ENCODE data around the gene DRD2.

Gene DRD2

DNA sequence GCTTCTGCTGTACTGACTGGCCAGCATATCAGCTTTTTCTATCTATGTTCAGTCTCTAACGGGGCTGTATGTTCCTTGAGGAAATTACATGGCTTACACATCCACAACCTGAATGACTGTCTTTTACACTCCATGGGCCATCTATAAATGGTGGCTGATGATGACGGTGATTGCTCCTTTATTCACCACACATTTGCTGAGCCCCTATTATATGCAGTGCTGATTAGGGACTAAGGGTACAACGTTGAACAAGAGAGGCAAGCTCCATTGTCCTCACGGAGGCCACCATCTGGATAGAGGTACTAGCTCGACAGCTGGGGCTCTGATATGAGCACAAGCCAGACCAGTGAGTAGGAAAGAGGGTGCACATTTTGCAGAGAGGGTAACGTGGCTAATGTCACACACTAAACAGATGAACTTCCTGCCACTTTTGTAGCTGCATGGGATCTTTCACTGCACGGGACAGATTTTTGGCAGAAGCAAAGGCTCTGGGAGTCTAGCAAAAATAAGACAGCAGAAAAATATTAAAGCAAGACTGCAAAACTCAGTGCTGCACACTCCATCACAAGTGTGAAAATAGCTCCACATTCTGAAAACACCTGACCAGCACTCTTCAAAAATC lies 30.6 kb downstream of the DRD2 start:
- no peak for DNase-seq (ENCODE audit: low spot score)

DNA sequence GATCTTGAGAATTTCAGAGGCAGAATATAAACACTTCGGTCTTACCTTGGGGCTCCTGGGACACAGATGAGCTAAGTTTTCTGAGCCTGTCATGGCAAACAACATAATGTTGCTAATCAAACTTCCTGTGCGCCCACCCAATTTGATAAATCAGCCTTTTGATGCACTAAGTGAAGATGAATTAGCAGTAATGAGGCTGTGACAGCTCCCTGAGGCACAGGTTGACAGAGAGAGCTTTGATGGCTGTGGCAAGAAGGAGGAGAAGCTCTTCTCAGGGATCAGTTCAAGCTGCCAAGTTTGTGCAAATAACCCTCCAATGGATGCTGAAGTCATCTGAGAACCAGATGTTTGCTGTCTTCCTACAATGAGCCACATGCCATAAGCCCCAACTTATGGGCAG lies 34.4 kb downstream of the DRD2 start:
- no peak for DNase-seq (ENCODE audit: low spot score)

DNA sequence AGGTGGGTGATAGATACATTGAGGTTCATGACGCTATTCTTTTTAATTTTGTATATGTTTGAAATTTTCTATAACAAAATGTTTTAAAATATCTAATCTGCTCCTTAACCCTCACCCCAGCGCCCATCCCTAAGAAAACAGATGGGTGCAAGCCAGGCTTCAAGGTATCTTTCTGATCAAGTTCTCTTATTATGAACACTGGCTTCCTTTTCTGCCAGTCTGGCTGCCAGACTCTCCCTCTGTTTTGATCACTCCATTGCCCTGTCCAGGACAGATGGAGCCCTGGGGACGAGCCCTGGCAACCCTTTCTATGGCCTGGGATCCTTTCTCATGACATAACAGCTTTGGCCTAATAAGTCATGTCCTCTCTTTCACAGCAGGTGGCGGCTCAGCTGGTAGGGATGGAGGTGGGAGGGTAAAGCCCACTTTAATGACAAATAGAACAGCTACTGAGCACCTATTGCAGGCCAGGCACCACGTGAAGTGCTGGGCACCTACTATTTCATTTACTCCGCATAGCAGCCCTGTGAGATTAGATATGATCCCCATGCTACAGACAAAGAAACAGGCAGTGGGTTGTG lies 38.4 kb downstream of the DRD2 start:
- no peak for DNase-seq (ENCODE audit: low spot score)

DNA sequence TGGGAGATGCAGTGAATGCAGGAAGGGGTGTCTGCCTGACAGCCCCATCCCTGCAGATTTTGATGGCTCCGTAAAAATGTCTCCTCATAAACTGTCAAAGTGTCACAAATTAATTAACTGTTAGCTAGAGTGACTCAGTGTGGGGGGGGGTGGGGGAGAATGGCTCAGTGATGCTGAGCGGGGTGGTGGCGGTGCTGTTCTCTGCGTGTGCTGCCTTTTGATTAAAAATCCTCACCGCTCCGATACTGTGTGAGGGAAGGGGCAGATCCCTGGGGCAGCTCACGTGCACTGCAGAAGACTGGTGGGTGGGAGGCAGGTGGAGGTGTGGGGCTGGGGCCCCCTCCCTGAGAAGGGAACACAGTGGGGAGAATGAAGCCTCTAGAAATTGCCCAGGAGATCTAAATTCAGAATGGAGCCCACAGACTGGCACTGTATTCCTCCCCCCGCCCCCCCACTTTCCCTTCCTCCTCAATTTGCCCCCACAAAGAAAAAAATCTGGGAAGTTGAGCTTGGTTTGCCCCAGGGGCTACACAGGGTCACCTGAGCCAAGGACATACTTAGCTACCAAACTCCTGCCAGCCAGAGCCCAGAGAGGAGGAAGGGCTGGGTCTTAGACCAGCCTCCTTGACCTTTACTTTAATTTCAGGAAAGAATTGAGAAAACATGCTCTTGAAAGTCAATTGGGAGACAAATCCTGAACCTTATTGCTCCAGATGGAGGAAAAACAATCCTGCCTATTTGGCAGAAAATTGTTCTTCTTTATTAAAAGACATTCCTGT lies 39.8 kb downstream of the DRD2 start:
- DNase-seq (ENCODE audit: low spot score): no peak

DNA sequence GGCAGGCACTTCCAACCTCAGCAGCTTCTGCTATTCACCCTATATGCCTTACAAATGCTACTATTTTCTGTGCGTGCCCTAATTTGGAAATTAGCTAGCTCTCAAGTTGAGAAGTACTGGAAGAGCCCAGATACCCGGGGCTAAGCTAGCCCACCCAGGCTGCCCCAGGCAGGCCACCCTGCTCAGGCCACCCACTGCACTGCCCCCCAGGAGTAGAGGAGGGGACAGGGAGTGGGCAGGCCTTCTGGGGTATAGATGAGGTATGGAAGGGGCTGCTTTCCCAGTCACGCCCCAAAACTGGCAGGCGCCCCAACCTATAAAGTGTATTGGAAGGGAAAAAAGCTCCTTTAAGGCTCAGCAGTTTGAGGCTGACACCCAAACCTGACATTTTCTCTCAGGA lies 43.5 kb downstream of the DRD2 start:
- DNase-seq (ENCODE audit: low spot score): no peak

DNA sequence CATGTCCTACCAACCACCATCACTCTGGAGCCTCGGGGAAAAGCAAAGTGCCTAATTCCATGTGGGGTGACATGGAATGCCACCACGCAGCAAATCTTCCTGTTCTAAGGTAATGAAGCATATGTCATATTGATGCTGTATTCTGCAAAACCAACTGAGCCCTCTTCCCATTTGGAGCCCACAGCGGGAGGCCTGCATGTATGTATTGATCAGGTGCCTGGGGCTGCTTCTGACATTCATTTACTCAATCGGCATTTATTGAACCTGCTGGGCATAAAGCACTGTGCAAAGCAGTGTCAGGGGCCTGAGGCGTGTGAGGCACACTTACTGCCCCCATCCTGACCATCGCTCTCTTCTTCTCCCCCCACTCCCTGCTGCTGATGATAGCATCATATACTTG lies 48.5 kb downstream of the DRD2 start:
- DNase-seq (ENCODE audit: low spot score): no peak

DNA sequence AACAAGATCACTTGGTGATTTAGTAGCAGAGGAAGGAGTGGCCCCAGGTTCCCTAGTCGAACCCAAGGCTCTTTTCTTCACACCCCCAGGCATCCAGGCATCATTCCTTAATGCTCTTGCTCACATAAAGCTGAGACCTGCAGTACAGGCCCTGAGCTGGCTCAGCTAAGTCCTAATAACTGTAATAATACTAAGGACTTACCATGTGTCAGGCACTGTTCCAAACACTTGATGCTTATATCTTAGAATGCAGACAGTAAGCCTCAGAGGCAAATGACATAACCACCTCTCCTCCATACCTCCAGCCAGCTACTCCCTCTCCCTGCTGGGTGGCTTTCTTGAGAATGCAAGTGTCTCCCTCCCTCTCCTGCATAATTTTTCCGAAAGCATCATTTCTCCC lies 54.4 kb downstream of the DRD2 start:
- no peak for DNase-seq (ENCODE audit: low spot score)

DNA sequence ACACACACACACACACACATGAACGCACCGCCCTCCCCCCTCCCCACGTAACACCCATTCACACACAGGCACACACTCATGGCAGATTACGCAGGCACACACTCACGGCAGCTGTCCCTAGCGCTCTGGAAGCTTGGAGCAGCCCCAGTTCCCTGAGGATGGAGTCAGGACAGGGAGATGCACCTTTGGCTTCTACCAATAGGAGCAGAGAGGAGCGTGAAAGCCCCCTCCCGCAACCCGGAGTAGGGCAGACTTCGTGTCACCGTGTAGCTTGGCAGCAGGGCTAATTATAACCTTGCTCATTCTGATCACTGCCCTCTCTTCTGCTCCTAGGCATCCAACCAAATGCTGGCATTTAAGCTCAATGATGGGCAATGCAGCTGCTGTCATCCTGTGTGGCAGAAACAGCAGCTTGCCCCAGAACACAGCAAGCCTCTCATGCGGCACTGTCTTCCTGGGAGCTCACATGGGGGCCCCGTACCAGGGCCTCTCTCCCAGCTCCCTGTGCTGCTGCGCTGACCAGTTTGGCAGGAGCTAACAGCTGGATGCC lies 55.7 kb downstream of the DRD2 start:
- DNase-seq (ENCODE audit: low spot score): no peak

DNA sequence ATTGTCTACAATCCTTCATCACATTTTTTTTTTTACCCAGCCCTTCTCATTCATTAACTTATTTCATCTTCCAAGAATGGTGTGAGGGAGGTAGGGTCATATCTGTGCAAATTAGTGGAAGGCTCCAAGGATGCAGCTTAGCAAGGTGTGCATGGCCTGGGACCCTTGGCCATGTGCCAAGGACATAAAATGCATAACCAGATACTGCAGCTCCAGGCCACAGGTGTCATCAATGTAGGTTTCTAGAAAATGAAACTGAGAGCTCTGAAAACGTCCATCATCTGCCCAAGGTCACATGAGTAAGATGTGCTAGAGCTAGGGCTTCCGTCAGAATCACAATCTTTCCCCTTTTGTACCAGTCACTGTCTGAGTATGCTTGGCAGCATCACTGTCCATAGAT lies 57.8 kb downstream of the DRD2 start:
- DNase-seq (ENCODE audit: low spot score): no peak

DNA sequence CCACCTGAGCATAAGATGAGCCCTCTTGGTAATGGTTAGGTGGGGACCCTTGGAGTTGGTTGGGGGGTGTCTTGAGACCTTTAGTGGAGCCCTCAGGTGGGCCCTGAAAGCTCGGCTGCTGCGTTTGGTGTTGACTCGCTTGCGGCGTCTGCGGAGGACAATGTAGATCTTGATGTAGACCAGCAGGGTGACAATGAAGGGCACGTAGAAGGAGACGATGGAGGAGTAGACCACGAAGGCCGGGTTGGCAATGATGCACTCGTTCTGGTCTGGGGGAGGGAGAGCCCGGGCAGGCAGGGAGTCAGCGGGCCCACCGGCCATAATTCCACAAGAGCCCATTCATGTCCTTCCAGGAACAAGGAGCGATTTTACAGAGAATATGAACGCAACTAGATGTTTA lies 59.9 kb downstream of the DRD2 start:
- DNase-seq (ENCODE audit: low spot score): no peak

DNA sequence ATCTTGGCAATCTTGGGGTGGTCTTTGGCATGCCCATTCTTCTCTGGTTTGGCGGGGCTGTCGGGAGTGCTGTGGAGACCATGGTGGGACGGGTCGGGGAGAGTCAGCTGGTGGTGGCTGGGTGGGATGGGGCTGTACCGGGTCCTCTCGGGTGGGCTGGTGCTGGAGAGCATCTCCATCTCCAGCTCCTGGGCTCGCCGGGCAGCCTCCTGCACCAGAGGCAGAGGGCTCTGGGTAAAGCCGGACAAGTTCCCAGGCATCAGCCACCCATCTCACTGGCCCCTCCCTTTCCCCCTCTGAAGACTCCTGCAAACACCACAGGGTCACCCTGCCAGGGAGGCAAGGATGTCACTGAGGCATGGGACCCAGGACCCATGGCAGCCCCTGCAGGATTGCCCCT lies 62.5 kb downstream of the DRD2 start:
- no peak for DNase-seq (ENCODE audit: low spot score)

DNA sequence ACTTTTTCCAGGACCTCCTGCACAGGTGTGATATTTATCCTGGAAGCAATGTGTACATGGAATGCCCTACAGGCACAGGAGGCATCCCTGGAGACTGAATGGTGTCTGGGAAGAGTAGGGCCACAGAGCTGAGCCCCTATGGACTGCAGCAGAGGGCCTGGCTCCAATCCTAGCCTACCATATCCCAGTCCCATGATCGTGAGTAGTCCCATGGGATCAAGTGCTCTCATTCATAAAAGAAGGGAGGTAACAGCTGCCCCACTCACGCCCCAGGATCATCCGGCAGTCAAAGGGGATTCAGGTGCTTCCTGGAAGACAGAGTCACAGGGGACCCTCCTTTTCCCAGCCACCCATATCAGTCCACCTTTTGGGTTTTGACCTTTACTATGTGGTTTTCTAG lies 63.7 kb downstream of the DRD2 start:
- DNase-seq (ENCODE audit: low spot score): no peak

DNA sequence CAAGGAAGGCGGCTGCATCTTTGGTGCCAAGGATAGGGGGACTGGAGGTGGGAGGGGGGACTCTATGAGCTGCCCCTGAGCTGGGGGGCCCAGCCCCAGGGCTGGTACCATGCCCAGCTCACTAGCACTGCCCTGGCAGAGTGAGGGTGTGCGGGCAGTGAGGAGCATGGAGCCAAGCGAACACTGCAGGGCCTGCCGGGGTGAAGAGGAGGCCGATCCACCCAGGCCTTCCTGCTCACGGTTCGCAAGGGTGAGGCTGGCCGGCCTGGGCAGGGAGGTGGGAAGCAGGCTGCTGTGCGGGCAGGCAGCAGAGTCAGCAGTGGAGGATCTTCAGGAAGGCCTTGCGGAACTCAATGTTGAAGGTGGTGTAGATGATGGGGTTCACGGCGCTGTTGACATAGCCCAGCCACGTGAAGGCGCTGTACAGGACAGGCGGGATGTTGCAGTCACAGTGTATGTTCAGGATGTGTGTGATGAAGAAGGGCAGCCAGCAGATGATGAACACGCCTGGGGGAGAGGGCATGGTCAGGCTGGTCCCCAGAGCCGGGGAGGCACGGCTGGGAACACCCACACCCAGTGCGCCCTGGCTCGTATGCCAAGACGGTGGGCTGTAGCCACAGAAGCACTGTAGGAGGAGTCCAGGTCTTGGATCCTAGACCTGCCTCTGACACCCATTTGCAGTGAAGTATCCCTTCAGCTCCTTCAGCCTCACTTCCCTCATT lies 64.6 kb downstream of the DRD2 start:
- no peak for DNase-seq (ENCODE audit: low spot score)

DNA sequence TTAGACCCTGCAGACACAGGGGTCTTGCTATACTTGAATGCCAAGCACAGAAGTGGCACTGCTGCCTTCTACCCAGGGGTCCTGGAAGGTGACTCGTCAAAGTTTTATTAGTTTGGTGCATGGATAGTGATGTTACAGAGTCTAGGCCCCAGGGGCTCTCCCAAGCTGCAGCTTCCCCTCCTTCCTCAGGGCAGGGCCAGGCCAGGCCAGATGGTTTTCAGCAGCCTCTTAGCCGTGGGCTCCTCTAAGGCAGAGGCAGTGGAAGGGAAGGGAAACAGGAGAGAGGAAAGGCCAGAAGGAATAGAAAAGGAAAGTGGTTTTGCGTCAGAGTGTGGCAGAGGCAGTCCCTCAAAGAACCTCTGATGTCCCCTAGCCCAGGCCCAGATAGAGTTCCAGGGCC lies 65.7 kb downstream of the DRD2 start:
- no peak for DNase-seq (ENCODE audit: low spot score)

DNA sequence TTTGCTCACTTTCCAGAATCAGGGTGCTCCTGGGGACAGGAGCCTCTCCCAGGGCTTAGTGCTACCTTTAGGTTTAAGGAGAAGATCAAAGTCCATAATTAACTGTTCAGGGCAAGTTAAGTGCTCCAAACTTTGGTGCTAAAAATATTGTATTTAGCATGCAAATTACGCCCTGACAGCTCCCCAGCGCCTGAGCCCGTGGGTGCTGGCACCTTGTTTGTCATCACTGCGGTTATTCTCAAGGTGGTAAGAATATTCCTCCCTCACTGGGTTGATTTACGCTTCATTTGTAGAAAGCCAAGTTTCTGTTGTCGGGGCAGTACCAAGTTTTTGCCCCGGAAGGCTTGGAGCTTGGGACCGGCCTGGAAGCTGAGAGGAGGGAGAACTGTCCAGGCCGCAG lies 66.3 kb downstream of the DRD2 start:
- DNase-seq (ENCODE audit: low spot score): no peak

DNA sequence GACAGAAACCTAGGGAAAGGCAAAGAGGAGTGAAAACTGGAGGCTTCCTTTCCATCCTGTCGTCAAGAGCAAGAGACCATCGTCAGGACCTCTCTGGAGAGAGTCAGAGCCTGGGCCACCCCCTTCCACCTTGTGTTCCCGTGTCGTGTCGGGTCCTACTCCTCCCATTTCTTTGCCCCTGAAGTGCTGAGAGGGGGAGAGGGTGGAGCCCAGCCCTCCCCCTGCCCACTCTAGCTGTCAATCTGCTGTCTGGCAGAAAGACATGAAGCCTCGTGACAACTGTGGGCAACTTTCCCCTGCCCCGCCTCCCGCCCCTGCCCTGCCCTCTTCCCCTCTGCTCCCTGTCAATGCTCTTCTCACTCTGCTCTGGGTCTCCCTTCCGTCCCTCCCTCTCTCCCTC lies 67.0 kb downstream of the DRD2 start:
- DNase-seq (ENCODE audit: low spot score): no peak

DNA sequence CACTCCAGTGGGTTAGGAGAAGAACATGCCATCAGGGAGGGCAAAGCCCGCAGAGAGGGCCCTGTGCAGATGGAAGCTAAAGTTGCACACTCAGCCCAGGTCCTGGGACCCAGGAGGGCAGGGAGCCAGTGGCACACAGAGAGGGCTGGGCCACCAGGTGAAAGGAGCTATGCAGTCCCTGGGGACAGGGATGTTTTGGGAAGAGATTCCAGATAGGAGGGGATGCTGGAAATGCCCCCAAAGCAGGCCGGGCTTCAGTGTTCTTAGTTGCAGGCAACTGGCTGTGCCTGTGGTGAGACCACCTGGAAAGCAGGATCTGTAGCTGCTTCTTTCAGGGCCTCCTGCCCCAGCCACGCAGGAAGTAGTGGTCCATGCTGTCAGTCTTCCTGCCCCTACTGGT lies 68.0 kb downstream of the DRD2 start:
- no peak for DNase-seq (ENCODE audit: low spot score)

DNA sequence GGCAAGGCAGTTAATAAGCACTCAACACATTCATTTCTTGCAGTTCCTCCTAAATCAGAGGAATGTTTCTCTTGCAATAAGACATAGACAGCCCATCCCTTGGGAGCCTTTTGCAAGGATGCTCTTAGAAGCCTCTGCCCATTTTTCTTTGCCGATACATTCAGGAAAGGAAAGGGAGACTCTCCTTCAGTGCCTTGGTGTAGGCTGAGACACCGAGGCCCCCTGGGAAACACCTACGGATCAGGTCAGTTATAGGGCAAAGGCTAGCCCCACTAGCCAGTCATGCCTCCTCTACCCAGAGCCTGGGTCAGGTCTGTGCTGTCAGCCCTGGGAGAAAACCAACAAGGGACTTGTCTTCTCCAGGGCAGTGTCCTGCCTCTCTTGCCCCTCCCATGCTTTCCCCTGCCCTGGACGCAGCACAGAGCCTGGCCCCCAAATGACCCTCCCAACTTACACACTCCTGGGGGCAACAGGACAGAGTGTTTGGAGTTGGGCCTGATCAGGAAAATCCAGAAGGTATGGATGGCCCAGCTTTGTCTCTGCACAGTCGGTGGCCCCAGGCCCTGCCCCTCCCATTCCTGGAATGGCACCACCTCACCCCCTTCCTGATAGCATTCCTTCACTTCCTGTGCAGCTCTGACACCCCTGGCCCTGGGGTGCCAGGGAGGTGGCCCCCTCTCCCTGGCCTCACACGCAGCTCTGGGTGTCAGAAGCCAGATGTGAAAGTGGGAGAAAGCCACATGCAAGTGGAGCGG lies 69.3 kb downstream of the DRD2 start:
- DNase-seq (ENCODE audit: low spot score): no peak

DNA sequence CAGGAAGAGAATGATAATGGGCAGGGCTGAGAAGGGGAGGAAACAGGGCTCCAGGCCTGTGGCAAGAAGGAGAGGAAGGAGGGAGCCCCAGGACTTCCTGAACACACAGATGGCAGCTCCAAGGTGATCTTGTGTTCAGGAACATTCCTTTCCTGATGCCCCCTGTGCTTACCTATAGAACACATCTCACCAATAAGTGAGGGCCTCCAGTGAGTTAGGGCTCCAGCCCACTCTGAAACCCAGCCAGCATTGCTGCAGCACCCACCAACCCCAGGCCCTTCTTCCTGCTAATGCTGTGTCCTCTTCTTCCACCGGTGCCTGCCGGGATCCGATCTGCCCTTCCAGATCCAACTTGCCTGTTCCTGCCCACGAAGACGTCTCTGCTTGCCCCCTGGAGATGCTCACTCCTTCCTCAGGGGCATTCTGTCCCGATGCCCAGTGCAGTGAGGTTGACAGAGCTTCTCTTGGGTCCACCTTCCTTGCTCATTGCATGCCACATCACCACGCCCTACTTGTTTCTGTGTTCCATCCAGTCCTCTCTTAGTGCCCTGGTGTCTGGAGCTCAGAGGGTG lies 70.3 kb downstream of the DRD2 start:
- DNase-seq (ENCODE audit: low spot score): no peak

DNA sequence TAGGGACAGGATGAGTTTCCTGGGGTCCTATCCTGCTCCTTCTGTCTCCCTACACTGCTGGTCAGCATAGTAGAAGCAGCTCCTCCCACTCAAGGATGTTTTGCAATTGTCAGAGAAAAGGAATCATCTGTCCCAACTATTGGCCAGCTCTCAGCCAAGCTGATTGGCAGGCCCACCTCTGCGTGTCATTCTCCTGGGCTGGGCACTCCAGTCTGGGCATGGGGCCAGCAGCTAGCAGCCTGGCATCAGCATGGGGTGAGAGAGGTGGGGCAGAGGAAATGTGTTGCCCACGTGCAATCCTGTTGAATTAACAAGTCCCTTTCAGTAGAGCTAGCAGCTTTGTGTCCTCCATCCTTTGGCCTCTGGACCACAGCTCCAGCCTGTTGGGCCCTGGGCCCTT lies 73.5 kb downstream of the DRD2 start:
- peak; percentile 71 for DNase-seq (ENCODE audit: low spot score)

DNA sequence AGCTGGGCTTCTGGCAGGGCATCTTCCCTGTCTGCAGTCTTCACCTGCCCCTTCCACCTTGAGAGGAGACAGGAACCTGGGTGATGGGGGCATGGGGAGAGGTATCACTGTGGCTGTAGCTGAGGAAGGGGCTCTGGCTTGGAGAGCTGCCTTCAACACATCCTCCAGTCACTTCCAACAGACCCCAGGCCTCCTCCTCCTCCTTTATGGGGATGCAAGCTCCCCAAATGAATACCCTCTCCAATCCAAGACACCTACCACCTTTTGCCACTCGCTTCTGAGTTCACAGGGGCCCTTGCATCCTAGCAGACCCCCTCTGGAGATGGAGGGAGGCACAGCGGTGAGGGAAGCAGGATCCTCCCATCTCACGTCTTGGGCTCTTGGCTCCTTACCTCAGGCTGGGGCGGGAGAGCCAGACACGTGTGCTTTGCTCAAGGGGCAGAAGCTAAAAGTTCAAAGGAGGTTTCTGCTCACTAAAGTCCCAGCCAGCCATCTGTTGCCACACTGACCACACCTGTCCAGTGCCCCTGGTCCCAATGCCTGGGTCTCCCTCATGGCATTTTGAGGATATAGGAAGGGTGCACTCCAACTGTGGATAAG lies 74.5 kb downstream of the DRD2 start:
- DNase-seq (ENCODE audit: low spot score): no peak

Measured in SW480 (cell line).